ENCODE results near the gene SAMHD1. TPM values are rescaled to one million over a fixed set of nuclear protein-coding genes. Genes with fewer than 3 reads are reported as not detected.

Gene SAMHD1
- polyA plus RNA-seq, 1 of the 3 experiments (the other 2 are of a cell fraction) = 5.9 TPM

GRCh38 chr20:36854348-36855240 lies 96.9 kb downstream of the SAMHD1 start:
- TF ChIP-seq POLR2AphosphoS5 (IDR thresholded peaks at IDR 0.05; ENCODE audit: low read depth, low read length) (no peak), FOXM1 (IDR thresholded peaks at IDR 0.05; ENCODE audit: low read depth) (no peak), MEF2A (IDR thresholded peaks at IDR 0.05; ENCODE audit: borderline replicate concordance, low read depth) (no peak), RFX5 (IDR thresholded peaks at IDR 0.05; ENCODE audit: low read length) (no peak), GABPA (IDR thresholded peaks at IDR 0.05; ENCODE audit: low read depth) (no peak), IRF3 (IDR thresholded peaks at IDR 0.05; ENCODE audit: low read depth, low read length) (no peak), EP300 (IDR thresholded peaks at IDR 0.05; ENCODE audit: borderline replicate concordance in 1 of 2, low read depth in 1 of 2, low read length in 1 of 2) (no peak), FOXJ3 (CRISPR knock-in tag; IDR thresholded peaks at IDR 0.05) (no peak), TCF12 (IDR thresholded peaks at IDR 0.05) (no peak)
- TF ChIP-seq, protein P1, sequence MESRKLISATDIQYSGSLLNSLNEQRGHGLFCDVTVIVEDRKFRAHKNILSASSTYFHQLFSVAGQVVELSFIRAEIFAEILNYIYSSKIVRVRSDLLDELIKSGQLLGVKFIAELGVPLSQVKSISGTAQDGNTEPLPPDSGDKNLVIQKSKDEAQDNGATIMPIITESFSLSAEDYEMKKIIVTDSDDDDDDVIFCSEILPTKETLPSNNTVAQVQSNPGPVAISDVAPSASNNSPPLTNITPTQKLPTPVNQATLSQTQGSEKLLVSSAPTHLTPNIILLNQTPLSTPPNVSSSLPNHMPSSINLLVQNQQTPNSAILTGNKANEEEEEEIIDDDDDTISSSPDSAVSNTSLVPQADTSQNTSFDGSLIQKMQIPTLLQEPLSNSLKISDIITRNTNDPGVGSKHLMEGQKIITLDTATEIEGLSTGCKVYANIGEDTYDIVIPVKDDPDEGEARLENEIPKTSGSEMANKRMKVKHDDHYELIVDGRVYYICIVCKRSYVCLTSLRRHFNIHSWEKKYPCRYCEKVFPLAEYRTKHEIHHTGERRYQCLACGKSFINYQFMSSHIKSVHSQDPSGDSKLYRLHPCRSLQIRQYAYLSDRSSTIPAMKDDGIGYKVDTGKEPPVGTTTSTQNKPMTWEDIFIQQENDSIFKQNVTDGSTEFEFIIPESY (IDR thresholded peaks at IDR 0.05; ENCODE audit: borderline replicate concordance, low read depth) = no peak
- CTCF ChIA-PET = interaction anchor here (0.7 to 2.4 kb wide), 5 partner anchors 9 to 348 kb away, joined by 3 to 8 read pairs (median 4); partner anchors contain the start of gene DSN1
- Histone ChIP-seq H3K4me2 (no peak overlapping the region), H3K27ac (ENCODE audit: low read depth in 2 of 2, low read length in 1 of 2) (no peak overlapping the region), H4K20me1 (ENCODE audit: insufficient read depth) (peaks cover 48% of the 10 kb centered on the region), H2AFZ (ENCODE audit: low read depth) (no peak overlapping the region), H3K27me3 (ENCODE audit: insufficient read depth) (no peaks in the 10 kb centered on the region), H3K79me2 (ENCODE audit: insufficient read depth) (peaks cover 98% of the 10 kb centered on the region), H3K4me1 (ENCODE audit: control insufficient read depth in 1 of 2, insufficient read depth in 2 of 2, low read depth in 1 of 2, low read length in 1 of 2) (peaks cover 15 to 34% of the 10 kb centered on the region in 2 experiments; a peak in 3 of 4 replicates), H3F3A (replicated peaks; ENCODE audit: insufficient read depth) (peaks cover 13% of the 10 kb centered on the region), H3K9me3 (no peaks in the 10 kb centered on the region), H3K4me3 (ENCODE audit: low read depth in 2 of 2, low read length in 1 of 2) (no peak overlapping the region), H3K36me3 (replicated peaks in 1 of 2; ENCODE audit: control insufficient read depth in 1 of 2, insufficient read depth in 2 of 2, low read length in 1 of 2) (peaks cover 0 to 3% of the 10 kb centered on the region in 2 experiments), H3K9me2 (no peaks in the 10 kb centered on the region), H3K9ac (no peak overlapping the region)
- POLR2A ChIA-PET = no interaction called here
- 94% methylated on average over 18 of the region's 21 CpGs for WGBS (ENCODE audit: low lambda C conversion rate)
- DNase-seq = no peak

DNA sequence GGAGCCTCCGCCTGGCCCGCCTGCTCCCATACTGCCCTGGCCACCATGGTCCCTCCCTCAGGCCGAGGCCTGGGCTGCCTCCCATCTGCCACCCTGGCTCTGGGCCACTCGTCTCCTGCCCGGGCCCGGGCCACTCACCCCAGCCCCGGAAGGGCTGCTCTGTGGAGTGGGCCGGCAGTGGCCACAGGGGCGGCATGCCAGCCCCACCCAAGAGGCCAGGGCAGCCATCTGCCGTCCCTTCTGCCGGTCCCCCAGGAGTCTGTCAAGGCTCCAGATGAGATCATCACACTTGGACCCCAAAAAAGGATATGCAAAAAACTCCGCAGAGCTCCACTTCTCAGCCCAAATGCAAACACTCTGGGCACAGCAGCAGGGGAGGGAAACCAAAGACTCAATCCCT lies 99.3 kb downstream of the SAMHD1 start:
- H3K27ac ChIP-seq (ENCODE audit: low read depth in 2 of 2, low read length in 1 of 2) = no peak overlapping the region
- H3K79me2 ChIP-seq (ENCODE audit: insufficient read depth) = peaks cover 94% of the 10 kb centered on the region
- H2AFZ ChIP-seq (ENCODE audit: low read depth) = no peak overlapping the region
- no peaks in the 10 kb centered on the region for H3K36me3 ChIP-seq (replicated peaks in 1 of 2; ENCODE audit: control insufficient read depth in 1 of 2, insufficient read depth in 2 of 2, low read length in 1 of 2)
- no peaks in the 10 kb centered on the region for H3K9me2 ChIP-seq
- no peaks in the 10 kb centered on the region for H3K27me3 ChIP-seq (ENCODE audit: insufficient read depth)
- POLR2A ChIA-PET = no interaction called here
- CTCF ChIA-PET = interaction anchor here (0.9 kb wide), 1 partner anchor 11 kb away, joined by 5 read pairs; a partner anchor contains a TSS
- no peak overlapping the region for H3K4me2 ChIP-seq
- H3F3A ChIP-seq (replicated peaks; ENCODE audit: insufficient read depth) = peaks cover 23% of the 10 kb centered on the region
- peaks cover 37% of the 10 kb centered on the region for H4K20me1 ChIP-seq (ENCODE audit: insufficient read depth)
- 90% methylated on average over 2 of the region's 12 CpGs for WGBS (ENCODE audit: low lambda C conversion rate)
- TF ChIP-seq TEAD4 (IDR thresholded peaks at IDR 0.05; ENCODE audit: borderline replicate concordance, insufficient read depth) = no peak
- TF ChIP-seq MXI1 (IDR thresholded peaks at IDR 0.05; ENCODE audit: low read depth, low read length) = no peak
- TF ChIP-seq CTCF (IDR thresholded peaks at IDR 0.05) = no peak
- TF ChIP-seq PBX3 (IDR thresholded peaks at IDR 0.05) = no peak
- no peak for TF ChIP-seq YY1 (IDR thresholded peaks at IDR 0.05; ENCODE audit: low read depth)
- no peaks in the 10 kb centered on the region for H3K9me3 ChIP-seq
- no peak for DNase-seq
- H3K4me1 ChIP-seq (ENCODE audit: control insufficient read depth in 1 of 2, insufficient read depth in 2 of 2, low read depth in 1 of 2, low read length in 1 of 2) = peaks cover 15 to 34% of the 10 kb centered on the region in 2 experiments; a peak in 3 of 4 replicates
- no peak overlapping the region for H3K4me3 ChIP-seq (ENCODE audit: low read depth in 2 of 2, low read length in 1 of 2)
- H3K9ac ChIP-seq = no peak overlapping the region
